ENCODE measurements around the gene KIAA1549.
"Not testable (repeated sequence)": the region's sequence is repeated elsewhere in the genome, so short reads cannot be mapped to it uniquely, and the experiment has no call there.

Gene KIAA1549

GRCh38 chr7:138976161-138976560 is 5.0 kb downstream of the KIAA1549 start:
- not testable (repeated sequence) for H3K4me3 ChIP-seq (ENCODE audit: low read depth, low read length); DNase-seq (ENCODE audit: low read depth)

GRCh38 chr7:138975343-138976104 is 5.7 kb downstream of the KIAA1549 start:
- no peak for DNase-seq (ENCODE audit: low read depth)
- H3K4me3 ChIP-seq (ENCODE audit: low read depth, low read length): no peak overlapping the region

GRCh38 chr7:138974675-138975292 is 6.4 kb downstream of the KIAA1549 start:
- DNase-seq (ENCODE audit: low read depth): no peak
- H3K4me3 ChIP-seq (ENCODE audit: low read depth, low read length): no peak overlapping the region

- DNase-seq (ENCODE audit: low read depth): no peak
- H3K4me3 ChIP-seq (ENCODE audit: low read depth, low read length): no peak overlapping the region
Measured at GRCh38 chr7:138974103-138974502, 7.1 kb downstream of the KIAA1549 start.

- DNase-seq (ENCODE audit: low read depth): no peak
- no peak overlapping the region for H3K4me3 ChIP-seq (ENCODE audit: low read depth, low read length)
Measured at GRCh38 chr7:138970952-138971351, 10.2 kb downstream of the KIAA1549 start.

GRCh38 chr7:138970446-138970845 is 10.7 kb downstream of the KIAA1549 start:
- no peak for DNase-seq (ENCODE audit: low read depth)
- H3K4me3 ChIP-seq (ENCODE audit: low read depth, low read length): no peak overlapping the region

GRCh38 chr7:138967159-138967558 is 14.0 kb downstream of the KIAA1549 start:
- H3K4me3 ChIP-seq (ENCODE audit: low read depth, low read length): no peak overlapping the region
- DNase-seq (ENCODE audit: low read depth): no peak

GRCh38 chr7:138964624-138965436 is 16.4 kb downstream of the KIAA1549 start:
- no peak overlapping the region for H3K4me3 ChIP-seq (ENCODE audit: low read depth, low read length)
- DNase-seq (ENCODE audit: low read depth): no peak

- no peak for DNase-seq (ENCODE audit: low read depth)
- no peak overlapping the region for H3K4me3 ChIP-seq (ENCODE audit: low read depth, low read length)
Measured at GRCh38 chr7:138963675-138964074, 17.5 kb downstream of the KIAA1549 start.

GRCh38 chr7:138962561-138963270 is 18.5 kb downstream of the KIAA1549 start:
- no peak for DNase-seq (ENCODE audit: low read depth)
- no peak overlapping the region for H3K4me3 ChIP-seq (ENCODE audit: low read depth, low read length)

GRCh38 chr7:138961159-138961558 is 20.0 kb downstream of the KIAA1549 start:
- no peak for DNase-seq (ENCODE audit: low read depth)
- no peak overlapping the region for H3K4me3 ChIP-seq (ENCODE audit: low read depth, low read length)

- DNase-seq (ENCODE audit: low read depth): no peak
Measured at GRCh38 chr7:138958391-138958956, 22.7 kb downstream of the KIAA1549 start.

GRCh38 chr7:138957753-138958390 is 23.3 kb downstream of the KIAA1549 start:
- DNase-seq (ENCODE audit: low read depth): no peak
- H3K4me3 ChIP-seq (ENCODE audit: low read depth, low read length): no peak overlapping the region

More at GRCh38 chr7:138958391-138958956, 22.7 kb downstream of the KIAA1549 start:
- no peak overlapping the region for H3K4me3 ChIP-seq (ENCODE audit: low read depth, low read length)

- no peak overlapping the region for H3K4me3 ChIP-seq (ENCODE audit: low read depth, low read length)
- DNase-seq (ENCODE audit: low read depth): no peak
Measured at GRCh38 chr7:138957217-138957616, 24.0 kb downstream of the KIAA1549 start.

GRCh38 chr7:138954545-138955475 is 26.4 kb downstream of the KIAA1549 start:
- H3K4me3 ChIP-seq (ENCODE audit: low read depth, low read length): no peak overlapping the region
- DNase-seq (ENCODE audit: low read depth): no peak

- no peak overlapping the region for H3K4me3 ChIP-seq (ENCODE audit: low read depth, low read length)
- no peak for DNase-seq (ENCODE audit: low read depth)
Measured at GRCh38 chr7:138952791-138953190, 28.4 kb downstream of the KIAA1549 start.

GRCh38 chr7:138951953-138952352 is 29.2 kb downstream of the KIAA1549 start:
- DNase-seq (ENCODE audit: low read depth): no peak
- no peak overlapping the region for H3K4me3 ChIP-seq (ENCODE audit: low read depth, low read length)
